Activated CD4-positive, CD25-positive, alpha-beta regulatory T cell treated with anti-CD3 and anti-CD28 coated beads, Interleukin-2, amount 50 U/mL, for 72 hours (primary cell): ENCODE results near the gene KRTAP4-6.
"Not testable (repeated sequence)": the region's sequence is repeated elsewhere in the genome, so short reads cannot be mapped to it uniquely, and the experiment has no call there.

ENCODE experiments used
- DNase-seq: peaks from one replicate; pipeline ENCODE4 v3.0.0; 2021

KRTAP4-6 gene

GRCh38 chr17:41145261-41145660, 4.9 kb upstream of the KRTAP4-6 start:
- no peak for DNase-seq

GRCh38 chr17:41144846-41145245, 4.5 kb upstream of the KRTAP4-6 start:
- DNase-seq = no peak

- no peak for DNase-seq
These were observed 1.0 kb upstream of the KRTAP4-6 start for GRCh38 chr17:41141361-41141760.

GRCh38 chr17:41139865-41140264, 479 bp downstream of the KRTAP4-6 start:
- not testable (repeated sequence) for DNase-seq

GRCh38 chr17:41133880-41134735, 6.2 kb downstream of the KRTAP4-6 start:
- DNase-seq = no peak

GRCh38 chr17:41131979-41132378, 8.4 kb downstream of the KRTAP4-6 start:
- DNase-seq = no peak

- DNase-seq = no peak
These were observed 13.0 kb downstream of the KRTAP4-6 start for GRCh38 chr17:41127371-41127770.

- no peak for DNase-seq
These were observed 13.9 kb downstream of the KRTAP4-6 start for GRCh38 chr17:41126412-41126811.

GRCh38 chr17:41125064-41125463, 15.3 kb downstream of the KRTAP4-6 start:
- no peak for DNase-seq

- DNase-seq = not testable (repeated sequence)
These were observed 16.4 kb downstream of the KRTAP4-6 start, which contains the start of gene KRTAP4-12 for GRCh38 chr17:41123991-41124371. Gene KRTAP4-12 (minus strand): TSS chr17:41124182. CDS start chr17:41124122, 60 bp downstream.

- DNase-seq = not testable (repeated sequence)
These were observed 16.9 kb downstream of the KRTAP4-6 start for GRCh38 chr17:41123292-41123990.

- no peak for DNase-seq
These were observed 18.6 kb downstream of the KRTAP4-6 start for GRCh38 chr17:41121742-41122141.

GRCh38 chr17:41119696-41120690, 20.4 kb downstream of the KRTAP4-6 start:
- DNase-seq = not testable (repeated sequence)

GRCh38 chr17:41118721-41119120, 21.6 kb downstream of the KRTAP4-6 start:
- DNase-seq = no peak

GRCh38 chr17:41117846-41118386, 22.4 kb downstream of the KRTAP4-6 start, which contains the start of gene KRTAP4-11:
Gene KRTAP4-11 (minus strand): TSS chr17:41118373. CDS start chr17:41118315, 58 bp downstream.
- not testable (repeated sequence) for DNase-seq

GRCh38 chr17:41116297-41116696, 24.0 kb downstream of the KRTAP4-6 start:
- no peak for DNase-seq

- DNase-seq = no peak
These were observed 29.0 kb downstream of the KRTAP4-6 start for GRCh38 chr17:41111151-41111885.

GRCh38 chr17:41108728-41109386, 31.5 kb downstream of the KRTAP4-6 start:
- DNase-seq = not testable (repeated sequence)

- no peak for DNase-seq
These were observed 32.3 kb downstream of the KRTAP4-6 start for GRCh38 chr17:41107941-41108450.

GRCh38 chr17:41105347-41105746, 35.0 kb downstream of the KRTAP4-6 start, which contains the start of gene KRTAP4-9:
Gene KRTAP4-9 (plus strand): TSS chr17:41105389. CDS start chr17:41105389, 0 bp downstream.
- not testable (repeated sequence) for DNase-seq
